GM23248 (cell line): Measurements from ENCODE around the gene CANT1. TPM values are rescaled to one million over a fixed set of nuclear protein-coding genes. Genes with fewer than 3 reads are reported as not detected.

ENCODE experiments used
- DNase-seq: peaks from one replicate; pipeline ENCODE4 v3.0.0-alpha.2; 2015
- H2AFZ ChIP-seq: fragments of 200-600 bp; sonication (generic); 2 replicates; pipeline ENCODE4 v1.6.1; 2016; ENCODE audit warnings: antibody characterized with exemption
- H3F3A ChIP-seq: fragments of 200-600 bp; sonication (generic); 2 replicates; pipeline ENCODE4 v1.6.1; 2016; ENCODE audit warnings: mild to moderate bottlenecking, antibody characterized with exemption, mixed run types; ENCODE audit not compliant: insufficient read depth
- H3K27ac ChIP-seq: fragments of 200-600 bp; sonication (generic); 2 replicates; pipeline ENCODE4 v1.5.1; 2016; ENCODE audit warnings: mild to moderate bottlenecking
- H3K27me3 ChIP-seq: fragments of 200-600 bp; sonication (generic); replicated peaks from 2 replicates; pipeline ENCODE4 v1.6.1; 2016; ENCODE audit warnings: mild to moderate bottlenecking; ENCODE audit not compliant: insufficient read depth
- H3K36me3 ChIP-seq: fragments of 200-600 bp; sonication (generic); 2 replicates; pipeline ENCODE4 v1.6.1; 2016; ENCODE audit warnings: low read depth, mild to moderate bottlenecking
- H3K4me1 ChIP-seq: fragments of 200-600 bp; sonication (generic); 2 replicates; pipeline ENCODE4 v1.6.1; 2016; ENCODE audit warnings: mild to moderate bottlenecking; ENCODE audit not compliant: insufficient read depth
- H3K4me2 ChIP-seq: fragments of 200-600 bp; sonication (generic); one replicate; pipeline ENCODE4 v1.6.1; 2016; ENCODE audit warnings: mild to moderate bottlenecking; ENCODE audit not compliant: unreplicated experiment
- H3K4me3 ChIP-seq: fragments of 200-600 bp; sonication (generic); 2 replicates; pipeline ENCODE4 v1.5.1; 2016; ENCODE audit warnings: mild to moderate bottlenecking
- H3K79me2 ChIP-seq: fragments of 200-600 bp; sonication (generic); 2 replicates; pipeline ENCODE4 v1.6.1; 2016; ENCODE audit warnings: mild to moderate bottlenecking; ENCODE audit not compliant: insufficient read depth
- H3K9ac ChIP-seq: fragments of 200-600 bp; sonication (generic); 2 replicates; pipeline ENCODE4 v1.6.1; 2016; ENCODE audit warnings: mild to moderate bottlenecking
- H3K9me2 ChIP-seq: fragments of 200-600 bp; sonication (generic); 2 replicates; pipeline ENCODE4 v1.6.1; 2016; ENCODE audit warnings: mixed run types, mild to moderate bottlenecking, moderate library complexity; ENCODE audit not compliant: insufficient read depth
- H3K9me3 ChIP-seq: fragments of 200-600 bp; sonication (generic); one replicate; pipeline ENCODE4 v1.6.1; 2017; ENCODE audit warnings: low read depth
- H4K20me1 ChIP-seq: fragments of 200-600 bp; sonication (generic); 2 replicates; pipeline ENCODE4 v1.6.0; 2016; ENCODE audit not compliant: insufficient read depth
- EZH2 ChIP-seq: fragments of 200-600 bp; sonication (generic); IDR thresholded peaks from 2 replicates; pipeline ENCODE4 v1.6.1; 2018; ENCODE audit warnings: antibody characterized with exemption, mild to moderate bottlenecking; ENCODE audit not compliant: insufficient read depth, poor library complexity, severe bottlenecking
- EZH2phosphoT487 ChIP-seq: fragments of 200-600 bp; sonication (generic); IDR thresholded peaks from 2 replicates; pipeline ENCODE4 v1.6.1; 2018; ENCODE audit warnings: antibody characterized with exemption, moderate library complexity, mild to moderate bottlenecking, low read depth; ENCODE audit not compliant: insufficient read depth
- WGBS, 2 experiments: methylation state at CpG; one replicate each; pipeline ENCODE4 v1.1.6; 2015 to 2017; ENCODE audit warnings: low lambda C conversion rate in 2 of 2, low coverage in 1 of 2; ENCODE audit errors: missing lambda C conversion rate in 2 of 2; 5-methylcytosine and 5-hydroxymethylcytosine counted together
- in situ Hi-C: fragments of 300-500 bp; cut with MboI; formaldehyde crosslinking; loops from 2 replicates; pipeline ENCODE4 v1.15.0; 2020
- polyA plus RNA-seq: library from polyadenylated mRNA; unstranded; fragments of >200 nt; fragmentation: Nextera tagmentation; extraction: Ambion mirVana; gene quantifications from 2 replicates; pipeline ENCODE4 v1.2.1, GENCODE V29; 2016
- total RNA-seq: library from RNA; depleted of rRNA; stranded (reverse); fragments of >200 nt; shearing (Covaris generic); gene quantifications from 2 replicates; pipeline ENCODE4 v1.2.3, GENCODE V29; 2014

Gene CANT1
- total and polyA plus RNA-seq, 2 experiments from 2014 or later, result 46.2 to 52.0 TPM

DNA sequence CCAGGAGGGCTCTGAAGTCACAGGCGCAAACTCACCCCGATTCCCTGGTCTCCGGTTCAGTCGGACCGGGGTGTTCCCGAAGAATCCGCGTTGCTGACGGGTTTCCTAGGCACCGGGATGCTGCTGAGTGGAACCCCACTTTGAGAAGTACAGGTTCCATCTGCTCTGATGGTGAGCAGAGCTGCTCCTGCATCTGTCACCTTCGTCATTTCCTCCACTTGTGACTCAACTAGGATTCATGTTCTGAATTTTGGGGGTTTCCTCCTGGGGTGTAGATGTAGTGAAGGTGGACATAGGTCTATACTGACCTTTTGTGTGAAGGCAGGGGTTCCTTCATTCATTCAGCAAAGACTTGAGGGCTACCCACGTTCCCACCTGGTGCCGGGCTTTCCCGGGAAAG lies 54.9 kb downstream of the CANT1 start:
- no peak for DNase-seq
- WGBS, 2 experiments, result 86 to 91% methylated on average over 14 of the region's 14 CpGs
- in situ Hi-C loops, result no loop called here

DNA sequence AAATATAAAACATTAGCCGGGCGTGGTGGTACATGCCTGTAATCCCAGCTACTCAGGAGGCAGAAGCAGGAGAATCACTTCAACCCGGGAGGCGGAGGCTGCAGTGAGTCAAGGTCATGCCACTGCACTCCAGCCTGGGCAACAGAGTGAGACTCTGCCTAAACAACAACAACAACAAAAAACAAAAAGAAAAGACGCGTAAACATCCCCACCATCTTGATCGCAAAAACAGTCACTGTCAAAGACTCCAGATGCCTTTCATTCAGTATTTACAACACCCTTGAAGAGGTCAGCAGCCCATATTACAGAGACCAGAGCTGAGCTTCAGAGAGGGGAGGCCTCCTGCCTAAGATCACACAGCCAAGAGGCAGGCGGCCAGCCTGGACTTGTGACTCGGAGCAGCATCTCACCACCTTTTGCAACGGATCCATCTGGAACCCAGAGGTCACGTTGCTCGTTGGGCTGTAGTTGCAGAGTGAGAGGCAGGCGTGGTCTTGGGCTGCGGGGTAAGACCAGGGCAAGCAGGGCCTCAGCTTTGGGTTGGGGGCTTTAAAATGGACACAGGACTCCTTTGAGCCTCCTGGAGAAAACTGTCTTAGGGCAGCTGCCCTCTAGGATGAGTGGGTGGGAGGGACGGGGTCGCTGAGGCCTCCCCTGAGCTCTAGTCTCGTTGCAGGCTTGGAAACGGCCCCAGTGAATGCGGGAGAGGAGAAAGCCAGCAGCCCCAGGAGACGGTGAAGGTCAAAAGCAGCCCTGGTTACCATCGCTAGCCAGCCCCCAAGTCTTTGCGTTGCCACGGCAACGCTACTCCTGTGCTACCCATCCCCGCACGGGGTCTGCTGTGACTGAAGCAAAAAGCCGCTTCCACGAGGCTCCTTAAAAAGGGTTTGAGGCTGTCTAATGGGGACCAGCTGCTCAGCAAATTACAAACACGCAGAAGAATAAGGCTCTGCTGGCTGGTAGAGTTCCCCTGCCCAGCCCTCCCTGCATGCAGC lies 55.9 kb downstream of the CANT1 start:
- H3K9me2 ChIP-seq, result no peaks in the 10 kb centered on the region
- peak; percentile 26 for DNase-seq
- no peaks in the 10 kb centered on the region for H4K20me1 ChIP-seq
- H3K27me3 ChIP-seq, result no peaks in the 10 kb centered on the region
- TF ChIP-seq EZH2phosphoT487 (no peak), EZH2 (no peak)
- no peak overlapping the region for H3K4me2 ChIP-seq
- no peaks in the 10 kb centered on the region for H3K9me3 ChIP-seq
- H3K9ac ChIP-seq, result no peak overlapping the region
- 44 to 48% methylated on average over 24 to 29 of the region's 29 CpGs for WGBS, 2 experiments
- no peaks in the 10 kb centered on the region for H3K79me2 ChIP-seq
- H2AFZ ChIP-seq, result no peak overlapping the region
- H3K4me1 ChIP-seq, result peaks cover 8% of the 10 kb centered on the region
- H3K4me3 ChIP-seq, result no peak overlapping the region
- H3K27ac ChIP-seq, result no peak overlapping the region
- no peaks in the 10 kb centered on the region for H3F3A ChIP-seq
- in situ Hi-C loops, result no loop called here
- no peaks in the 10 kb centered on the region for H3K36me3 ChIP-seq

More for the DNA sequence above, 54.9 kb downstream of the CANT1 start:
- H3K4me1 ChIP-seq, result peaks cover 8% of the 10 kb centered on the region
- H3K36me3 ChIP-seq, result no peaks in the 10 kb centered on the region
- no peaks in the 10 kb centered on the region for H3K79me2 ChIP-seq
- H3K4me2 ChIP-seq, result no peak overlapping the region
- H3K4me3 ChIP-seq, result no peak overlapping the region
- H3K9me3 ChIP-seq, result no peaks in the 10 kb centered on the region
- H3F3A ChIP-seq, result no peaks in the 10 kb centered on the region
- H3K9me2 ChIP-seq, result no peaks in the 10 kb centered on the region
- no peaks in the 10 kb centered on the region for H3K27me3 ChIP-seq
- no peak overlapping the region for H2AFZ ChIP-seq
- no peak overlapping the region for H3K9ac ChIP-seq
- no peaks in the 10 kb centered on the region for H4K20me1 ChIP-seq
- TF ChIP-seq EZH2phosphoT487, result no peak
- TF ChIP-seq EZH2, result no peak
- no peak overlapping the region for H3K27ac ChIP-seq

DNA sequence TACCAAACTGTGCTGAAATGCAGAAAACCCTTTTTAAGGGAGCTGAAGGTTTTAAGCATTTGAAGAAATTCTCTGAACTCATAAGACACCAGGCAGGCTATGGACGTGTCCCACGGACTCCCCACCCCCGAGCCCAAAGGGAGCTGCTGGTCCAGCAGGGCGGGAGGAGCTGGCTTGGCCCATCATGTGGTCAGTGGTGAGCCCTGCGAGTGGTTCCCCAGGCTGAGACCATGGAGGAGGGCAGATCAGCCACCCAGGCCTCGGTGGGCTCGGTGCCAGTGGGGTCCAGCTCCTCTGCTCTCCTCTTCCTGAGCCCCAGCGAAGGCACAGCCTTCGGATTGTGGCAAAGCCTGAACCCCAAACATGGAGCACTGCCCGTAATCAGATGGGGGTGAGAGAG lies 56.9 kb downstream of the CANT1 start:
- in situ Hi-C loops, result no loop called here
- Histone ChIP-seq H3K4me2 (no peak overlapping the region), H3K9me3 (no peaks in the 10 kb centered on the region), H3K27me3 (no peaks in the 10 kb centered on the region), H4K20me1 (no peaks in the 10 kb centered on the region), H3F3A (no peaks in the 10 kb centered on the region), H2AFZ (no peak overlapping the region), H3K36me3 (no peaks in the 10 kb centered on the region), H3K4me3 (no peak overlapping the region), H3K9ac (no peak overlapping the region), H3K4me1 (peaks cover 8% of the 10 kb centered on the region), H3K79me2 (no peaks in the 10 kb centered on the region), H3K27ac (no peak overlapping the region), H3K9me2 (no peaks in the 10 kb centered on the region)
- TF ChIP-seq EZH2 (no peak), EZH2phosphoT487 (no peak)
- DNase-seq, result no peak
- WGBS, 2 experiments, result 92 to 95% methylated on average over 10 of the region's 10 CpGs

DNA sequence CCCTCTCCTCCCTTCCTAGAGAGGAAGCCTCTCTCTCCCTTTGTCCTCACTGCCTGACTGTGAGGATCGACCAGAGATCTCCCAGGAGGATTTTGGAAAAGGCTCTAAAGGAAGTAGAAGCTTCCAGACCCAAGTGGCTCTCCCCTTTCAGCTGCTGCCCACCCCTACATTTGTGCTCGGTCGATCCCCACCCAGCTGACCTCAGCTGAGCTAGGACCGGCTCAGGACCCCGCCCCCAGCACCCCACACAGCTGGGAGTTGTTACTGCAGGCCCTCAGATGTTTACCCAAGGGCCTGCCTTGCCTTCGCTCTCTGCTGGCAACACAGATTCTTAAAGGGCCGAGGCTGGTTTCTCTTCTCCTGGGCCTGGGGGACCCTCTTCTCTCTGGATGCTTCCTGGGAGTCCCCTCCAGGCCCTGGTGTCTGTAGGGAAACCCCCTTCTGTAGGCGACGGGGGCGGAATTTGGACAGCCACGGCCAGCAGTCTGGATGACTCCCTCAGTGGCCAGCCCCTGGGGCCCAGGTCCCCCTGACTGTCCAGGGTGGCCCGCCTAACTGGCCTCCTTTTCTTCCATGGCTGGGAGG lies 57.5 kb downstream of the CANT1 start:
- no peak for TF ChIP-seq EZH2
- no peak for TF ChIP-seq EZH2phosphoT487
- 42 to 52% methylated on average over 12 of the region's 12 CpGs for WGBS, 2 experiments
- Histone ChIP-seq H3F3A (no peaks in the 10 kb centered on the region), H2AFZ (no peak overlapping the region), H3K27ac (no peak overlapping the region), H3K9me2 (no peaks in the 10 kb centered on the region), H3K4me3 (no peak overlapping the region), H3K36me3 (no peaks in the 10 kb centered on the region), H3K9me3 (no peaks in the 10 kb centered on the region), H3K9ac (no peak overlapping the region), H3K4me2 (no peak overlapping the region), H3K4me1 (peaks cover 7% of the 10 kb centered on the region), H3K79me2 (no peaks in the 10 kb centered on the region), H4K20me1 (no peaks in the 10 kb centered on the region), H3K27me3 (no peaks in the 10 kb centered on the region)
- in situ Hi-C loops, result no loop called here
- no peak for DNase-seq
